ENCODE data around the gene ZGRF1.
"Not testable (repeated sequence)": the region's sequence is repeated elsewhere in the genome, so short reads cannot be mapped to it uniquely, and the experiment has no call there.

Gene ZGRF1

DNA sequence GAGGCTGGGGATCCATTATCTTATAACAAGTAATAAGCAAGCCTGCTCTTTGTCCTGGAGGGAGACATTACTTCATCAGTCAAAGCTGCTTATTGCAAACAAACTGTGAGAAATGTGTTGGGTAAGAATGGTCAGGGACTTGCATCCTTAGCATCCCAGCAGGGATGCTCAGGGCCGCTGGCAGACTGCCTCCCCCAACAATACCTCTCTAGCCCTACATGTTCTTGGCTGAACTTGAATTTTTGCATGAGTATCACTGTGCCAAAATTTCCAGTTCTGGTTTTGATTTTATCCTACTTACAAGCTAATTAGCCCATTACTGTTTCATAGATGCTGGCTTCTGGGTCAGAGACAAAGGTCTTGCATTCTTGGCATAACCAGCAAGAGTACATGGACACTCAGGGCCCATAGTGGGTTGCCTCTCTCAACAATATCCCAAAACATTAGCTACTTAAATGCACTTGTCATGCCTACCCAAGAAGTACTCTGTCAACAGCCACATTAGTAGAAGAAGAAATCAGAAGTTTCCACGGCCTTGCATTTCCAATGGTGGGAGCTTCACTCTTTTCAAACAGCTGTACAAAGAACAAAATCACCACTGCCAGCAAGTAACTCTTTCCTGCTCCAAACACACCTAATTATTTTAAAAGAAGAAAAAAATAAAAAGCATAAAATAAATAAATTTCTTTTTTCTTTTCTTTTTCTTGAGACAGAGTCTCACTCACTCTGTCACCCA is 78.9 kb downstream of the ZGRF1 start:
- DNase-seq (ENCODE audit: low read depth), result peak; percentile 93
- TF ChIP-seq, protein P1, sequence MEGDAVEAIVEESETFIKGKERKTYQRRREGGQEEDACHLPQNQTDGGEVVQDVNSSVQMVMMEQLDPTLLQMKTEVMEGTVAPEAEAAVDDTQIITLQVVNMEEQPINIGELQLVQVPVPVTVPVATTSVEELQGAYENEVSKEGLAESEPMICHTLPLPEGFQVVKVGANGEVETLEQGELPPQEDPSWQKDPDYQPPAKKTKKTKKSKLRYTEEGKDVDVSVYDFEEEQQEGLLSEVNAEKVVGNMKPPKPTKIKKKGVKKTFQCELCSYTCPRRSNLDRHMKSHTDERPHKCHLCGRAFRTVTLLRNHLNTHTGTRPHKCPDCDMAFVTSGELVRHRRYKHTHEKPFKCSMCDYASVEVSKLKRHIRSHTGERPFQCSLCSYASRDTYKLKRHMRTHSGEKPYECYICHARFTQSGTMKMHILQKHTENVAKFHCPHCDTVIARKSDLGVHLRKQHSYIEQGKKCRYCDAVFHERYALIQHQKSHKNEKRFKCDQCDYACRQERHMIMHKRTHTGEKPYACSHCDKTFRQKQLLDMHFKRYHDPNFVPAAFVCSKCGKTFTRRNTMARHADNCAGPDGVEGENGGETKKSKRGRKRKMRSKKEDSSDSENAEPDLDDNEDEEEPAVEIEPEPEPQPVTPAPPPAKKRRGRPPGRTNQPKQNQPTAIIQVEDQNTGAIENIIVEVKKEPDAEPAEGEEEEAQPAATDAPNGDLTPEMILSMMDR (conservative IDR thresholded peaks at IDR 0.05; ENCODE audit: low read depth, low read length), result no peak
- no peak overlapping the region for H3K4me3 ChIP-seq (ENCODE audit: low read depth, low read length)

DNA sequence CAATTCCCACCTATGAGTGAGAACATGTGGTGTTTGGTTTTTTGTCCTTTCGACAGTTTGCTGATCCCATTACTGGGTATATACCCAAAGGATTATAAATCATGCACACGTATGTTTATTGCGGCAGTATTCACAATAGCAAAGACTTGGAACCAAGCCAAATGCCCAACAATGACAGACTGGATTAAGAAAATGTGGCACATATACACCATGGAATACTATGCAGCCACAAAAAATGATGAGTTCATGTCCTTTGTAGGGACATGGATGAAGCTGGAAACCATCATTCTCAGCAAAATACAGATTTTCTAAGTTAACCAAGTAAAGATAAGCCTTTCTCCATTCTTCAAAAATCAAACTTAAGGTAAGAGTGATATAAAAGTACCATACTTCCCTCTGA is 82.4 kb downstream of the ZGRF1 start:
- not testable (repeated sequence) for DNase-seq (ENCODE audit: low read depth); H3K4me3 ChIP-seq (ENCODE audit: low read depth, low read length)

DNA sequence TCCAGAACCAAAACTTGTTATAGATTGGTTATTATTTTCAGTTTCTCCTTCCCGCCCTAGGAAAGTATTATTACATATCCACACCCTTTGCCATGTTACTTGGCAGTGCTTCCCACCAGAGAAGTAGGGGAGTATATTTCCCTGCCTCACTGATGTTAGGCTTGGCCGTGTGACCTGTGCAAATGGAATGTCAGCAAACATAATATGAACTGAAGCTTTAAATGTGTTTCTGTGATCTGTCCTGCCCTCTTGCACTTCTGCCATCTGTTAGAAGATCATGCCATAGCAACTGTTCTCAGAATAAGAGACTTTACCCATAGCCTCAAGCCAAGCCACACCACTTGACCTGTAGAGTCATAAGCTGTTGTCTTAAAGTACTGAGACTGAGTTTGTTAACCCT is 84.0 kb downstream of the ZGRF1 start:
- H3K4me3 ChIP-seq (ENCODE audit: low read depth, low read length), result no peak overlapping the region
- TF ChIP-seq, protein P1 (conservative IDR thresholded peaks at IDR 0.05; ENCODE audit: low read depth, low read length), result no peak
- peak; percentile 58 for DNase-seq (ENCODE audit: low read depth)

DNA sequence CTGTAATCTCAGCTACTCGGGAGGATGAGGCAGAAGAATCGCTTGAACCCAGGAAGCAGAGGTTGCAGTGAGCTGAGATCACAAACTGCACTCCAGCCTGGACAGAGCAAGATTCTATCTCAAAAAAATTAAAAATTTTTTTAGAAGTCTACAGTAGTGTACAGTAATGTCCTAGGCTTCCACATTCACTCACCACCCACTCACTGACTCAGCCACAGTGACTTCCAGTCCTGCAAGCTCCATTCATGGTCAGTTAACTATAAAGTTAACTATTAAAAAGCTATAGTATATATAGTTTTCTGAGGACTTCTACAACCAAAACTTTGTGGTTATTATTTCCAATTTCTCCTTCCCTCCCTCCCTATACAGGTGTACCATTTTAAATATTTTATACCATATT is 86.0 kb downstream of the ZGRF1 start:
- TF ChIP-seq, protein P1 (conservative IDR thresholded peaks at IDR 0.05; ENCODE audit: low read depth, low read length), result no peak
- no peak overlapping the region for H3K4me3 ChIP-seq (ENCODE audit: low read depth, low read length)
- DNase-seq (ENCODE audit: low read depth), result peak; percentile 63

DNA sequence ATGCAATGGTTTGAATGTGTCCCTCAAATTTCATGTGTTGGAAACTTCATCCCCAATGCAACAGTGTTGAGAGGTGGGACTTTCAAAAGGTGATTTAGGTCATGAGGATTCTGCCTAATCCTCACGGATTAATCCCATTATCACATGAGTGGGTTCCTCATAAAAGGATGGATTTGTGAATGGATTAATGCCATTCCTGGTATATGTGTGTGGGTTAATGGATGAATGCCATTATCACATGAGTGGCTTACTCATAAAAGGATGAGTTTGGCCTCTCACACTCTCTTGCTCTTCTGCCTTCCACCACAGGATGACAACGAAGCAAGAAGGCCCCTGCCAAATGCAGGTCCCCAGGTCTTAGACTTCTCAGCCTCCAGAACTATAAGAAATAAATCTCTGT is 90.2 kb downstream of the ZGRF1 start:
- DNase-seq (ENCODE audit: low read depth), result no peak
- TF ChIP-seq, protein P1 (conservative IDR thresholded peaks at IDR 0.05; ENCODE audit: low read depth, low read length), result no peak
- H3K4me3 ChIP-seq (ENCODE audit: low read depth, low read length), result no peak overlapping the region

DNA sequence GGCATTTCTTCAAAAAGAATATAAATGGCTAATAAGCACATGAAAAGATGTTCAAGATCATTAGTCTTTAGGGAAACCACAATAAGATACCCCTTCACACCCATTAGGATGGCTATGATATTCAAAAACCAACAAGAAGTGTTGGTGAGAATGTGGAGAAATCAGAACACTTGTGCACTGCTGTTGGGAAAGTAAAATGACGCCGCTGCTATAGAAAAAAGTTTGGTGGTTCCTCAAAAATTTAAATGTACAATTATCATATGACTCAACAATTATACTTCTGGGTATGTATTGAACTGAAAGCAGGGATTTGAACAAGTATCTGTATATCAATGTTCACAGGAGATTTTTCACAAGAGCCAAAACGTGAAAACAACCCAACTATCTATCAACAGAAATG is 91.4 kb downstream of the ZGRF1 start:
- TF ChIP-seq, protein P1 (conservative IDR thresholded peaks at IDR 0.05; ENCODE audit: low read depth, low read length), result no peak
- no peak for DNase-seq (ENCODE audit: low read depth)
- H3K4me3 ChIP-seq (ENCODE audit: low read depth, low read length), result no peak overlapping the region

DNA sequence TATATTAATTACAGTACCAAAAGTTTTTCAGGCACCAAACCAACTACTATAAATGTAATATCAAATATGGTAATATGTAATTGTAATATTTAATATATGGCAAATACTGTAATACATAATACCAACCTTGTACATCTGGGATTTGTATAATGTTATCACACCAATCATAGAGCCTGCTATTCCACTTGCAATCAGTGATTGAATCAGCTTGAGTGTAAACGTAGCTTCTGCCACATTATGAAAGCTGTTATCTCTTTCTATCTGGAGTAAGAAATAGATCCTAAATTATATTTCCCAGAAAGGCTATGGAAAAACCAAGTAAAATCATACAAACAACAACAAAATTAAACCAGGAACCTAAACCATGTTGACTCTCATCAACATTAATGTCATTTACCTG is 96.0 kb downstream of the ZGRF1 start:
- no peak overlapping the region for H3K4me3 ChIP-seq (ENCODE audit: low read depth, low read length)
- TF ChIP-seq, protein P1 (conservative IDR thresholded peaks at IDR 0.05; ENCODE audit: low read depth, low read length), result no peak
- no peak for DNase-seq (ENCODE audit: low read depth)
